K562 (cell line): Measurements from ENCODE around the gene SMIM29. TPM values are rescaled to one million over a fixed set of nuclear protein-coding genes. Genes with fewer than 3 reads are reported as not detected.
A peak's percentile ranks its signal among the peaks of the same experiment; 100 is the strongest.

Experiments used
- CBFB ChIP-seq: sonication (generic); formaldehyde crosslinking; IDR thresholded peaks from 2 replicates; pipeline ENCODE4 v1.4.0; 2020; ENCODE audit warnings: mild to moderate bottlenecking, missing genetic modification reagents
- DIDO1 ChIP-seq: fragments of 450-650 bp; IDR thresholded peaks from 2 replicates; pipeline ENCODE4 v1.6.1; 2016; ENCODE audit warnings: low read depth, missing biosample characterization, missing genetic modification characterization
- FOXM1 ChIP-seq, 2 experiments: fragments of 450-650 bp in 1 of 2; sonication (generic) in 1 of 2; formaldehyde crosslinking in 1 of 2; IDR thresholded peaks; 2 replicates each; pipeline versions ENCODE4 v1.6.1 to v1.9.0; 2017 to 2022; ENCODE audit warnings: low read depth in 2 of 2, mild to moderate bottlenecking in 2 of 2, missing genetic modification reagents in 1 of 2, moderate library complexity in 1 of 2
- GATAD2A ChIP-seq: fragments of 450-650 bp; IDR thresholded peaks from 2 replicates; pipeline ENCODE4 v1.6.1; 2017
- KLF1 ChIP-seq: fragments of 450-650 bp; IDR thresholded peaks from 2 replicates; pipeline ENCODE4 v1.6.1; 2016; ENCODE audit warnings: missing genetic modification characterization, missing compliant biosample characterization
- NFYB ChIP-seq: IDR thresholded peaks from 2 replicates; pipeline ENCODE4 v1.6.1; 2011; ENCODE audit warnings: mild to moderate bottlenecking, moderate library complexity; ENCODE audit not compliant: insufficient read length; ENCODE audit errors: extremely low read depth
- NONO ChIP-seq, 2 experiments: fragments of 200-400 bp in 1 of 2; fragments of 450-650 bp in 1 of 2; formaldehyde crosslinking in 1 of 2; IDR thresholded peaks; 2 replicates each; pipeline ENCODE4 v1.6.1; 2017; ENCODE audit warnings: low read depth in 2 of 2, mild to moderate bottlenecking in 2 of 2, moderate library complexity in 2 of 2, low read length in 1 of 2
- PCBP1 ChIP-seq: fragments of 200-400 bp; formaldehyde crosslinking; IDR thresholded peaks from 2 replicates; pipeline ENCODE4 v1.6.1; 2018; ENCODE audit warnings: mild to moderate bottlenecking, low read depth, low read length; ENCODE audit not compliant: poor library complexity, severe bottlenecking
- RNF2 ChIP-seq: sonication (generic); IDR thresholded peaks from 2 replicates; pipeline ENCODE4 v1.6.1; 2016
- TRIM28 ChIP-seq: fragments of 450-650 bp; IDR thresholded peaks from 2 replicates; pipeline ENCODE4 v1.6.1; 2017
- YY1 ChIP-seq, 3 experiments: IDR thresholded peaks; 2 replicates each; pipeline ENCODE4 v1.6.1; 2011; ENCODE audit warnings: low read length in 2 of 3, mild to moderate bottlenecking in 2 of 3, moderate library complexity in 2 of 3, borderline replicate concordance in 1 of 3, control low read depth in 1 of 3, low read depth in 1 of 3; ENCODE audit not compliant: insufficient read depth in 3 of 3, insufficient replicate concordance in 2 of 3, control insufficient read depth in 1 of 3, insufficient read length in 1 of 3; ENCODE audit errors: extremely low read depth in 1 of 3
- ZKSCAN1 ChIP-seq: fragments of 150-350 bp; IDR thresholded peaks from 2 replicates; pipeline ENCODE4 v1.6.1; 2016; ENCODE audit warnings: low read depth, low read length
- ZNF23 ChIP-seq: fragments of 250-450 bp; sonication (Bioruptor Pico); IDR thresholded peaks from 2 replicates; pipeline ENCODE4 v1.4.0; 2020; ENCODE audit warnings: mild to moderate bottlenecking
- ZNF644 ChIP-seq: fragments of 200-800 bp; sonication (Bioruptor generic); IDR thresholded peaks from 2 replicates; pipeline ENCODE4 v1.6.1; 2016; ENCODE audit warnings: low read depth, missing genetic modification characterization, missing compliant biosample characterization
- polyA plus RNA-seq, 8 experiments: library from polyadenylated mRNA; depleted of rRNA in 4 of 8; stranded (reverse) in 5 of 8; unstranded in 3 of 8; fragments of >200 nt; fragmentation: Nextera tagmentation in 2 of 8; fragmentation: Illumina TruSeq in 1 of 8; extraction: Ambion mirVana in 2 of 8; extraction: Trizol in 1 of 8; gene quantifications; 2 replicates each; pipeline versions ENCODE4 v1.2.1 to v1.2.3, GENCODE V29; 2011 to 2014; ENCODE audit warnings: inconsistent platforms in 1 of 8, missing spikeins in 1 of 8
- total RNA-seq, 7 experiments: library from RNA; depleted of rRNA in 6 of 7; stranded (reverse); fragments of >200 nt in 6 of 7; fragmentation: Illumina TruSeq in 2 of 7; extraction: Trizol in 2 of 7; gene quantifications; 2 replicates each; pipeline versions ENCODE4 v1.2.1 to v1.2.3, GENCODE V29; 2011 to 2021; ENCODE audit warnings: low replicate concordance in 1 of 7
- TF ChIP-seq, protein P1 (sequence below), 2 experiments: IDR thresholded peaks in 1 of 2; conservative IDR thresholded peaks in 1 of 2; 2 replicates each; pipeline ENCODE4 v1.6.1; 2016; ENCODE audit warnings: low read depth in 2 of 2, mild to moderate bottlenecking in 1 of 2, missing compliant biosample characterization in 1 of 2, missing genetic modification characterization in 1 of 2, moderate library complexity in 1 of 2
- TF ChIP-seq, protein P2 (sequence below), 2 experiments: IDR thresholded peaks; 2 replicates each; pipeline ENCODE4 v1.6.1; 2012; ENCODE audit warnings: improper control_type of control experiment in 2 of 2, low read depth in 2 of 2, low read length in 2 of 2, borderline replicate concordance in 1 of 2
- TF ChIP-seq, protein P3 (sequence below): fragments of 250-450 bp; sonication (Bioruptor Pico); IDR thresholded peaks from 2 replicates; pipeline ENCODE4 v1.8.0; 2022; ENCODE audit warnings: moderate library complexity, mild to moderate bottlenecking, inconsistent platforms
- TF ChIP-seq, protein P4 (sequence below): fragments of 450-650 bp; IDR thresholded peaks from 2 replicates; pipeline ENCODE4 v1.6.1; 2016; ENCODE audit warnings: mild to moderate bottlenecking

The SMIM29 gene
- total and polyA plus RNA-seq, 9 of the 15 experiments (the other 6 are each of a cell fraction or from before 2014, with no cell fraction given), result 6.5 to 36.7 (median 20.9) TPM

DNA sequence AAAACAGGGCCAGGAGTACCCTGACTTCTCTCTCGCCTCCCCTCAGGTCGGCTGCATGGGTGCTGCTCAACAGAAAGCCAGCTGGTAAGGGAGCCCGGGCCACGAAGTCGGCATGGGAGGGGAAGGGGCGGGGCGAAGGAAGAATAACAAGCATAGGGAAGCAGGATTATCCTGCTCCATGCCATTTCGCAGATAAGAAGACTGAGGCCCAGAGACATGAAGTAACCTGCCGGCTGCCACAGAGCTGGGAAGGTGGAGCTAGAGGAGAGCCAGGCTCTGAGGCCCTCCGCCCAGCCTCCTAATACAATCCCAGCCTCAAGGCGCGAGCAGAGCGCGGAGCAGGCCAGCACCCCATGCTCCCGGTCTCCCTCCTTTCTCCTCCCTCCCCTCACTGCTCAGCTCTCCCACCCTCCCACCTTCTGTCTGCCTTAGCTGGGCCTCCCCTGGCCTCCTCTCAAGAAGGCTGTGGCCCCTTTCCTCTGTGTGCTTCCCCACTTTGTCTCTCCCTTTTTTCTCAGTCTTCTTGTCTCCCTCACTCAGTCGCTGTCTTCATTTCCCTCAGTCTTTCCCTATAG lies 25.3 kb downstream of the SMIM29 start (continued):
- TF ChIP-seq, protein P1, sequence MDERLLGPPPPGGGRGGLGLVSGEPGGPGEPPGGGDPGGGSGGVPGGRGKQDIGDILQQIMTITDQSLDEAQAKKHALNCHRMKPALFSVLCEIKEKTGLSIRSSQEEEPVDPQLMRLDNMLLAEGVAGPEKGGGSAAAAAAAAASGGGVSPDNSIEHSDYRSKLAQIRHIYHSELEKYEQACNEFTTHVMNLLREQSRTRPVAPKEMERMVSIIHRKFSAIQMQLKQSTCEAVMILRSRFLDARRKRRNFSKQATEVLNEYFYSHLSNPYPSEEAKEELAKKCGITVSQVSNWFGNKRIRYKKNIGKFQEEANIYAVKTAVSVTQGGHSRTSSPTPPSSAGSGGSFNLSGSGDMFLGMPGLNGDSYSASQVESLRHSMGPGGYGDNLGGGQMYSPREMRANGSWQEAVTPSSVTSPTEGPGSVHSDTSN (CRISPR knock-in tag; IDR thresholded peaks at IDR 0.05; ENCODE audit: low read depth), result no peak
- TF ChIP-seq, protein P1 (tag; conservative IDR thresholded peaks at IDR 0.05; ENCODE audit: low read depth), result no peak
- TF ChIP-seq ZNF644 (tag), result no peak
- TF ChIP-seq NFYB, result no peak
- TF ChIP-seq, protein P2, sequence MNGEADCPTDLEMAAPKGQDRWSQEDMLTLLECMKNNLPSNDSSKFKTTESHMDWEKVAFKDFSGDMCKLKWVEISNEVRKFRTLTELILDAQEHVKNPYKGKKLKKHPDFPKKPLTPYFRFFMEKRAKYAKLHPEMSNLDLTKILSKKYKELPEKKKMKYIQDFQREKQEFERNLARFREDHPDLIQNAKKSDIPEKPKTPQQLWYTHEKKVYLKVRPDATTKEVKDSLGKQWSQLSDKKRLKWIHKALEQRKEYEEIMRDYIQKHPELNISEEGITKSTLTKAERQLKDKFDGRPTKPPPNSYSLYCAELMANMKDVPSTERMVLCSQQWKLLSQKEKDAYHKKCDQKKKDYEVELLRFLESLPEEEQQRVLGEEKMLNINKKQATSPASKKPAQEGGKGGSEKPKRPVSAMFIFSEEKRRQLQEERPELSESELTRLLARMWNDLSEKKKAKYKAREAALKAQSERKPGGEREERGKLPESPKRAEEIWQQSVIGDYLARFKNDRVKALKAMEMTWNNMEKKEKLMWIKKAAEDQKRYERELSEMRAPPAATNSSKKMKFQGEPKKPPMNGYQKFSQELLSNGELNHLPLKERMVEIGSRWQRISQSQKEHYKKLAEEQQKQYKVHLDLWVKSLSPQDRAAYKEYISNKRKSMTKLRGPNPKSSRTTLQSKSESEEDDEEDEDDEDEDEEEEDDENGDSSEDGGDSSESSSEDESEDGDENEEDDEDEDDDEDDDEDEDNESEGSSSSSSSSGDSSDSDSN (IDR thresholded peaks at IDR 0.05; ENCODE audit: borderline replicate concordance in 1 of 2, low read depth in 2 of 2, low read length in 2 of 2), result no peak
- TF ChIP-seq, protein P3, sequence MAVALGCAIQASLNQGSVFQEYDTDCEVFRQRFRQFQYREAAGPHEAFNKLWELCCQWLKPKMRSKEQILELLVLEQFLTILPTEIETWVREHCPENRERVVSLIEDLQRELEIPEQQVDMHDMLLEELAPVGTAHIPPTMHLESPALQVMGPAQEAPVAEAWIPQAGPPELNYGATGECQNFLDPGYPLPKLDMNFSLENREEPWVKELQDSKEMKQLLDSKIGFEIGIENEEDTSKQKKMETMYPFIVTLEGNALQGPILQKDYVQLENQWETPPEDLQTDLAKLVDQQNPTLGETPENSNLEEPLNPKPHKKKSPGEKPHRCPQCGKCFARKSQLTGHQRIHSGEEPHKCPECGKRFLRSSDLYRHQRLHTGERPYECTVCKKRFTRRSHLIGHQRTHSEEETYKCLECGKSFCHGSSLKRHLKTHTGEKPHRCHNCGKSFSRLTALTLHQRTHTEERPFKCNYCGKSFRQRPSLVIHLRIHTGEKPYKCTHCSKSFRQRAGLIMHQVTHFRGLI (CRISPR knock-in tag), result no peak
- no peak for TF ChIP-seq KLF1
- TF ChIP-seq DIDO1 (tag), result peak; percentile 48; the same call in 1 of the 2 replicates
- no peak for TF ChIP-seq PCBP1
- no peak for TF ChIP-seq GATAD2A
- TF ChIP-seq ZNF23 (CRISPR knock-in tag), result no peak
- no peak for TF ChIP-seq NONO (IDR thresholded peaks at IDR 0.05; ENCODE audit: low read depth in 2 of 2, low read length in 1 of 2)
- TF ChIP-seq YY1 (IDR thresholded peaks at IDR 0.05; ENCODE audit: borderline replicate concordance in 1 of 3, control insufficient read depth in 1 of 3, extremely low read depth in 1 of 3, insufficient read depth in 3 of 3, insufficient read length in 1 of 3, insufficient replicate concordance in 2 of 3, low read depth in 1 of 3, low read length in 2 of 3), result no peak
- no peak for TF ChIP-seq FOXM1 (IDR thresholded peaks at IDR 0.05; ENCODE audit: low read depth)
- no peak for TF ChIP-seq FOXM1 (CRISPR knock-in tag; IDR thresholded peaks at IDR 0.05; ENCODE audit: low read depth)
- TF ChIP-seq TRIM28, result no peak
- TF ChIP-seq, protein P4, sequence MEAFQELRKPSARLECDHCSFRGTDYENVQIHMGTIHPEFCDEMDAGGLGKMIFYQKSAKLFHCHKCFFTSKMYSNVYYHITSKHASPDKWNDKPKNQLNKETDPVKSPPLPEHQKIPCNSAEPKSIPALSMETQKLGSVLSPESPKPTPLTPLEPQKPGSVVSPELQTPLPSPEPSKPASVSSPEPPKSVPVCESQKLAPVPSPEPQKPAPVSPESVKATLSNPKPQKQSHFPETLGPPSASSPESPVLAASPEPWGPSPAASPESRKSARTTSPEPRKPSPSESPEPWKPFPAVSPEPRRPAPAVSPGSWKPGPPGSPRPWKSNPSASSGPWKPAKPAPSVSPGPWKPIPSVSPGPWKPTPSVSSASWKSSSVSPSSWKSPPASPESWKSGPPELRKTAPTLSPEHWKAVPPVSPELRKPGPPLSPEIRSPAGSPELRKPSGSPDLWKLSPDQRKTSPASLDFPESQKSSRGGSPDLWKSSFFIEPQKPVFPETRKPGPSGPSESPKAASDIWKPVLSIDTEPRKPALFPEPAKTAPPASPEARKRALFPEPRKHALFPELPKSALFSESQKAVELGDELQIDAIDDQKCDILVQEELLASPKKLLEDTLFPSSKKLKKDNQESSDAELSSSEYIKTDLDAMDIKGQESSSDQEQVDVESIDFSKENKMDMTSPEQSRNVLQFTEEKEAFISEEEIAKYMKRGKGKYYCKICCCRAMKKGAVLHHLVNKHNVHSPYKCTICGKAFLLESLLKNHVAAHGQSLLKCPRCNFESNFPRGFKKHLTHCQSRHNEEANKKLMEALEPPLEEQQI, result no peak
- no peak for TF ChIP-seq ZKSCAN1
- TF ChIP-seq CBFB (CRISPR knock-in tag), result no peak
- TF ChIP-seq RNF2, result no peak
